BJ (cell line): Measurements from ENCODE around the gene TENT4A. TPM values are rescaled to one million over a fixed set of nuclear protein-coding genes. Genes with fewer than 3 reads are reported as not detected.

Source experiments
- CTCF ChIA-PET: fragments of 350-600 bp; formaldehyde crosslinking; extraction: SDS; loops from one replicate; lab custom pipeline; 2021; ENCODE audit warnings: antibody characterized with exemption, inconsistent platforms; lab: Yijun Ruan, JAX
- POLR2A ChIA-PET: fragments of 300-600 bp; sonication (Branson Sonifier 250); formaldehyde crosslinking; extraction: SDS; loops from one replicate; lab custom pipeline; 2021; ENCODE audit warnings: antibody characterized with exemption; lab: Charles Lee
- DNase-seq: peaks from one replicate; pipeline ENCODE4 v3.0.0-alpha.2; 2011; ENCODE audit warnings: low read depth
- H3K27me3 ChIP-seq: 2 replicates; pipeline ENCODE4 v1.6.0; 2011; ENCODE audit warnings: low read length; ENCODE audit not compliant: control insufficient read depth, insufficient read depth
- H3K36me3 ChIP-seq: 2 replicates; pipeline ENCODE4 v1.5.1; 2011; ENCODE audit warnings: low read length; ENCODE audit not compliant: control insufficient read depth, insufficient read depth
- H3K4me3 ChIP-seq: 2 replicates; pipeline ENCODE4 v1.5.1; 2011; ENCODE audit warnings: low read depth, mild to moderate bottlenecking, control low read depth, low read length
- CTCF ChIP-seq: IDR thresholded peaks from 2 replicates; pipeline ENCODE4 v1.5.1; 2011; ENCODE audit warnings: low read depth, mild to moderate bottlenecking, control low read depth, inconsistent platforms, low read length, moderate library complexity; ENCODE audit not compliant: insufficient read depth
- polyA plus RNA-seq: library from polyadenylated mRNA; depleted of rRNA; stranded (reverse); fragments of >200 nt; gene quantifications from 2 replicates; pipeline ENCODE4 v1.2.3, GENCODE V29; 2011

TENT4A gene
- polyA plus RNA-seq, 1 experiment = 4.0 TPM

- no peak for DNase-seq
- H3K4me3 ChIP-seq = no peak overlapping the region
- no peaks in the 10 kb centered on the region for H3K36me3 ChIP-seq
- no peaks in the 10 kb centered on the region for H3K27me3 ChIP-seq
- POLR2A ChIA-PET = no interaction called here
- no peak for TF ChIP-seq CTCF
- CTCF ChIA-PET = interaction anchor here (0.7 to 2.8 kb wide), 14 partner anchors 10 to 989 kb away, joined by 3 to 15 read pairs (median 4); no protein-coding TSS in a partner anchor
Observed at GRCh38 chr5:6766604-6767093, 53.4 kb downstream of the TENT4A start.

- Histone ChIP-seq H3K36me3 (no peaks in the 10 kb centered on the region), H3K4me3 (no peak overlapping the region), H3K27me3 (no peaks in the 10 kb centered on the region)
- no peak for DNase-seq
- ChIA-PET CTCF (interaction anchor here (0.9 to 2.8 kb wide), 7 partner anchors 9 to 988 kb away, joined by 3 to 15 read pairs (median 3); no protein-coding TSS in a partner anchor), POLR2A (no interaction called here)
- no peak for TF ChIP-seq CTCF
Observed at GRCh38 chr5:6767481-6768063, 54.3 kb downstream of the TENT4A start.

GRCh38 chr5:6768590-6769230 is 55.5 kb downstream of the TENT4A start:
- POLR2A ChIA-PET = no interaction called here
- TF ChIP-seq CTCF = no peak
- Histone ChIP-seq H3K4me3 (no peak overlapping the region), H3K36me3 (no peaks in the 10 kb centered on the region), H3K27me3 (no peaks in the 10 kb centered on the region)
- no peak for DNase-seq
- CTCF ChIA-PET = no interaction called here

GRCh38 chr5:6770826-6771607 is 57.8 kb downstream of the TENT4A start:
- TF ChIP-seq CTCF = no peak
- H3K36me3 ChIP-seq = no peaks in the 10 kb centered on the region
- ChIA-PET POLR2A (no interaction called here), CTCF (no interaction called here)
- no peak for DNase-seq
- H3K27me3 ChIP-seq = no peaks in the 10 kb centered on the region
- H3K4me3 ChIP-seq = no peak overlapping the region

- CTCF ChIA-PET = no interaction called here
- no peak overlapping the region for H3K4me3 ChIP-seq
- no peak for TF ChIP-seq CTCF
- DNase-seq = no peak
- H3K27me3 ChIP-seq = no peaks in the 10 kb centered on the region
- H3K36me3 ChIP-seq = no peaks in the 10 kb centered on the region
- POLR2A ChIA-PET = no interaction called here
Observed at GRCh38 chr5:6772886-6773285, 59.7 kb downstream of the TENT4A start.
